Sigmoid colon (tissue), 4 donors: ENCODE data around the gene SLIT3.

Experiments used
- POLR2A ChIP-seq, 2 donors: fragments of 450-650 bp; IDR thresholded peaks; one replicate each; pipeline ENCODE4 v1.6.1; 2016; ENCODE audit warnings: antibody characterized with exemption in 2 of 2, mild to moderate bottlenecking in 2 of 2, moderate library complexity in 2 of 2
- POLR2AphosphoS5 ChIP-seq, 4 donors: sonication (generic); formaldehyde crosslinking; IDR thresholded peaks; one replicate each; pipeline ENCODE4 v1.6.1; 2017; ENCODE audit warnings: antibody characterized with exemption in 4 of 4
- TF ChIP-seq, protein P1 (sequence below), 4 experiments: fragments of 450-650 bp in 3 of 4; fragments of 200-600 bp in 1 of 4; IDR thresholded peaks; one replicate each; pipeline ENCODE4 v1.5.1; 2016 to 2019; ENCODE audit warnings: antibody characterized with exemption in 4 of 4, mild to moderate bottlenecking in 3 of 4, moderate library complexity in 2 of 4

DNA sequence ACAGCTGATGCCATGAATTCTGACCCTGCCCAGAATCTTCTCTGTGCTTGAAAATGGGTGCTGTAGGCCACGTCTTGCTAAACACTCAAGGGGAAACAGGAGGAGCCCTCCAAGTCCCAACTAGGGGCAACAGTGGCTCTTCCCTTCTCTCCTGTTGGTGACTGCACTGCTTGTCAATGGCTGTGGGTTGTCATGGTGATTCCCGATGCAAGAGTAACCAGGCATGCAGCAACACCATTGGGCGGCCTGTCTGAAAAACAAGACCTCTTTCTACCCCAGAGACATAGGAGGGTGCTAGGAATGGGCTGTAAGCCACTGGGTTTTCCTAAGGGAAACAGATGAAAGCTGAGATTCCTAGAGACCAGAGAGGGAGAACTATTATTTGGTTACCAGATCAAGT lies 520.1 kb downstream of the SLIT3 start:
- TF ChIP-seq, protein P1, sequence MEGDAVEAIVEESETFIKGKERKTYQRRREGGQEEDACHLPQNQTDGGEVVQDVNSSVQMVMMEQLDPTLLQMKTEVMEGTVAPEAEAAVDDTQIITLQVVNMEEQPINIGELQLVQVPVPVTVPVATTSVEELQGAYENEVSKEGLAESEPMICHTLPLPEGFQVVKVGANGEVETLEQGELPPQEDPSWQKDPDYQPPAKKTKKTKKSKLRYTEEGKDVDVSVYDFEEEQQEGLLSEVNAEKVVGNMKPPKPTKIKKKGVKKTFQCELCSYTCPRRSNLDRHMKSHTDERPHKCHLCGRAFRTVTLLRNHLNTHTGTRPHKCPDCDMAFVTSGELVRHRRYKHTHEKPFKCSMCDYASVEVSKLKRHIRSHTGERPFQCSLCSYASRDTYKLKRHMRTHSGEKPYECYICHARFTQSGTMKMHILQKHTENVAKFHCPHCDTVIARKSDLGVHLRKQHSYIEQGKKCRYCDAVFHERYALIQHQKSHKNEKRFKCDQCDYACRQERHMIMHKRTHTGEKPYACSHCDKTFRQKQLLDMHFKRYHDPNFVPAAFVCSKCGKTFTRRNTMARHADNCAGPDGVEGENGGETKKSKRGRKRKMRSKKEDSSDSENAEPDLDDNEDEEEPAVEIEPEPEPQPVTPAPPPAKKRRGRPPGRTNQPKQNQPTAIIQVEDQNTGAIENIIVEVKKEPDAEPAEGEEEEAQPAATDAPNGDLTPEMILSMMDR (IDR thresholded peaks at IDR 0.05): no peak
- TF ChIP-seq POLR2A (IDR thresholded peaks at IDR 0.05): no peak
- no peak for TF ChIP-seq POLR2AphosphoS5 (IDR thresholded peaks at IDR 0.05)
